Measurements from ENCODE around the gene FGF6. TPM values are rescaled to one million over a fixed set of nuclear protein-coding genes. Genes with fewer than 3 reads are reported as not detected.

FGF6 gene, protein sequence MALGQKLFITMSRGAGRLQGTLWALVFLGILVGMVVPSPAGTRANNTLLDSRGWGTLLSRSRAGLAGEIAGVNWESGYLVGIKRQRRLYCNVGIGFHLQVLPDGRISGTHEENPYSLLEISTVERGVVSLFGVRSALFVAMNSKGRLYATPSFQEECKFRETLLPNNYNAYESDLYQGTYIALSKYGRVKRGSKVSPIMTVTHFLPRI
- total RNA-seq = not detected

DNA sequence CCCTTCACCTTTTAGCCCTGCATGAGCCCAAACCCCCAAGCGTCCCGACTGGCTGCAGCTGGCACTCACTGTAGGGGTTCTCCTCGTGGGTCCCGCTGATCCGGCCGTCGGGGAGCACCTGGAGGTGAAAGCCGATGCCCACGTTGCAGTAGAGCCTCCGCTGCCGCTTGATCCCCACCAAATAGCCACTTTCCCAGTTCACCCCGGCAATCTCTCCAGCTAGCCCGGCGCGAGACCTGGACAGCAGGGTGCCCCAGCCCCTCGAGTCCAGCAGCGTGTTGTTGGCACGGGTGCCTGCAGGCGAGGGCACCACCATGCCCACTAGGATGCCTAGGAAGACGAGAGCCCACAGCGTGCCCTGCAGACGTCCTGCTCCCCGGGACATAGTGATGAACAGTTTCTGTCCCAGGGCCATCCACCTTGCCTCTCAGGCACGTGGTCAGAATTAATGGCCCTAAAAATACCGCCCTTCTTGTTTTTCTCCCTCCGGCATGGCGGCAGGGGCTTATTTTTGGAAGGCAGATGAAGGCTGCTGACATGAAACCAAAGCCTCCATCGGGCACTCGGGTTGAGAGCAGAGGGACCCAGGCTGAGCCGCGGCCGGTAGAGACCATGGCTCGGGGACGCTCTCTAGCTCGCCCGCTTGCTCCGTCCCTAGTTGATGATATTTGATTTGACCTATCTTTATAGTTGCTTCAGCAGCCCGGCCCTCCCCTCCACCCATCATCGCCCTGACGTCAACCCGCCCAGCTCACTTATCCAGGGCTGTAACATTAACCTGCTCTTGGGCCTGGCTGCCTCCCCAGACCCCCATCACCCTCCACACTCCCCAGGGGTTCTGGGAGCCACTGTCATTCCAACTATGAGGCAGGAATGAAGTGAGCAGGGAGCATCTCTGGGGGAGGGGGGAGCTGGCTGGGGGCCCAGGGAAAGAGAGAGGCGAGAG lies at the start of gene FGF6:
Gene FGF6 (minus strand): TSS at position 660 of the 946 bp plus-strand sequence. CDS start 245 bp downstream, at position 415.
- Histone ChIP-seq H3K9me3 (no peaks in the 10 kb centered on the region), H3K4me3 (no peak within 1 kb of the TSS), H3K36me3 (no peaks in the 10 kb centered on the region), H3K4me1 (no peaks in the 10 kb centered on the region), H3K27me3 (no peaks in the 10 kb centered on the region), H3K27ac (no peak within 1 kb of the TSS)
- peak in 1 of 2 donors; percentile 63 for DNase-seq
- no peak for TF ChIP-seq EP300 (IDR thresholded peaks at IDR 0.05)
- no peak for TF ChIP-seq POLR2A (IDR thresholded peaks at IDR 0.05)
- no peak for TF ChIP-seq POLR2AphosphoS5 (IDR thresholded peaks at IDR 0.05)
- no peak for TF ChIP-seq CTCF (IDR thresholded peaks at IDR 0.05)
- no peak for ATAC-seq (ENCODE audit: low FRiP score in 2 of 2)
- WGBS, 2 donors = 86 to 88% methylated on average over 34 to 42 of the region's 42 CpGs

DNA sequence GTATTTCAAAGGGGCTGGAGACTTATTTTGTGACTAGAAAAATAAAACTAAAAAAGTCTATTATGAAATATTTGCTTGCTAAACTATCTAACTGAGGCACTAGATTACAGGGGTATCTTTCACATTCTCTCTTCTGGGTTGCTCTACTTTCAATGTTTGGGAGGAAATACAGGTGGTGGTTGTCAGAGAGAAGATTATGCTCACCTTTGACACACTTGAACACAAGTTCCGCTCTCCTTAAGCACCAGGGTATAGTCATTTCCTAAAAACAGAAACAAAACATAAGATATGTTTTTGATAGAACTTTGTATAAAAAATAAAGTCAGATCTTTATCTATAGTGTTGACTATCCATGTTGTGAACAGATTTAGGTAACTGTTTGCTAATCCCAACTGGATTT lies 45.4 kb upstream of the FGF6 start:
- DNase-seq (no peak), ATAC-seq (ENCODE audit: low FRiP score in 2 of 2) (no peak)
- Histone ChIP-seq H3K36me3 (peaks cover 3 to 55% (median 24%) of the 10 kb centered on the region in 4 donors), H3K4me1 (no peaks in the 10 kb centered on the region), H3K9me3 (no peaks in the 10 kb centered on the region), H3K4me3 (no peak overlapping the region), H3K27ac (no peak overlapping the region), H3K27me3 (no peaks in the 10 kb centered on the region)
- TF ChIP-seq CTCF (IDR thresholded peaks at IDR 0.05) (no peak), POLR2A (IDR thresholded peaks at IDR 0.05) (no peak), EP300 (IDR thresholded peaks at IDR 0.05) (no peak), POLR2AphosphoS5 (IDR thresholded peaks at IDR 0.05) (no peak)
- WGBS, 2 donors = 96 to 100% methylated on average over 1 of the region's 1 CpG

DNA sequence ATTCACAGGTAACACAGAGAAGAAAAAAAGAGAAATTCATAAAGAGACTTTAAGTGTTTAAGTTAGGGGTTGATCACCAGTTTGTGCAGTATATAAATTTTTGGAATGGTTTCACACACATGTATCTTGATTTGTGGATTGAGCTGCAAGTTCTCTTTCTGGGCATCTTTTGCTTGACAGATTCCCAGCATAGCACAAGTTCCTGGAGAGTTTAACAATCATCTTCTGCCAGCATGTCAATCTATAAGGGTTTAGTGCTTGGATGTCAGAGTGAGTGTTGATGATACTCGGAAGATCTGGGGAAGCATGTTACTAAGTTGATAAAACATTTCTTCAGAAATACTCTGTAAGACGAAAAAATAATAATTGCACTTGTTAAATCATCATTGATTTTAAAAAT lies 43.9 kb upstream of the FGF6 start:
- WGBS, 2 donors = 90 to 93% methylated on average over 2 of the region's 2 CpGs
- no peak for DNase-seq

GRCh38 chr12:4486980-4487379 lies 41.4 kb upstream of the FGF6 start:
- TF ChIP-seq CTCF (IDR thresholded peaks at IDR 0.05) (no peak), EP300 (IDR thresholded peaks at IDR 0.05) (no peak), POLR2A (IDR thresholded peaks at IDR 0.05) (no peak), POLR2AphosphoS5 (IDR thresholded peaks at IDR 0.05) (no peak)
- Histone ChIP-seq H3K9me3 (no peaks in the 10 kb centered on the region), H3K4me1 (no peaks in the 10 kb centered on the region), H3K4me3 (no peak overlapping the region), H3K36me3 (peaks cover 3 to 36% (median 24%) of the 10 kb centered on the region in 4 donors), H3K27ac (no peak overlapping the region), H3K27me3 (no peaks in the 10 kb centered on the region)
- WGBS, 2 donors = 70 to 81% methylated on average over 2 of the region's 2 CpGs
- ATAC-seq (ENCODE audit: low FRiP score in 2 of 2) (no peak), DNase-seq (no peak)

More for the DNA sequence above, 43.9 kb upstream of the FGF6 start:
- Histone ChIP-seq H3K4me3 (no peak overlapping the region), H3K27me3 (no peaks in the 10 kb centered on the region), H3K9me3 (no peaks in the 10 kb centered on the region), H3K36me3 (peaks cover 3 to 40% (median 24%) of the 10 kb centered on the region in 4 donors), H3K27ac (no peak overlapping the region), H3K4me1 (no peaks in the 10 kb centered on the region)
- TF ChIP-seq POLR2AphosphoS5 (IDR thresholded peaks at IDR 0.05) = no peak
- TF ChIP-seq POLR2A (IDR thresholded peaks at IDR 0.05) = no peak
- no peak for TF ChIP-seq CTCF (IDR thresholded peaks at IDR 0.05)
- TF ChIP-seq EP300 (IDR thresholded peaks at IDR 0.05) = no peak
- ATAC-seq (ENCODE audit: low FRiP score in 2 of 2) = no peak
